ENCODE measurements around the gene AHSA1.

GRCh38 chr14:77438596-77438995 lies 19.3 kb upstream of the AHSA1 start:
- TF ChIP-seq, protein P1, sequence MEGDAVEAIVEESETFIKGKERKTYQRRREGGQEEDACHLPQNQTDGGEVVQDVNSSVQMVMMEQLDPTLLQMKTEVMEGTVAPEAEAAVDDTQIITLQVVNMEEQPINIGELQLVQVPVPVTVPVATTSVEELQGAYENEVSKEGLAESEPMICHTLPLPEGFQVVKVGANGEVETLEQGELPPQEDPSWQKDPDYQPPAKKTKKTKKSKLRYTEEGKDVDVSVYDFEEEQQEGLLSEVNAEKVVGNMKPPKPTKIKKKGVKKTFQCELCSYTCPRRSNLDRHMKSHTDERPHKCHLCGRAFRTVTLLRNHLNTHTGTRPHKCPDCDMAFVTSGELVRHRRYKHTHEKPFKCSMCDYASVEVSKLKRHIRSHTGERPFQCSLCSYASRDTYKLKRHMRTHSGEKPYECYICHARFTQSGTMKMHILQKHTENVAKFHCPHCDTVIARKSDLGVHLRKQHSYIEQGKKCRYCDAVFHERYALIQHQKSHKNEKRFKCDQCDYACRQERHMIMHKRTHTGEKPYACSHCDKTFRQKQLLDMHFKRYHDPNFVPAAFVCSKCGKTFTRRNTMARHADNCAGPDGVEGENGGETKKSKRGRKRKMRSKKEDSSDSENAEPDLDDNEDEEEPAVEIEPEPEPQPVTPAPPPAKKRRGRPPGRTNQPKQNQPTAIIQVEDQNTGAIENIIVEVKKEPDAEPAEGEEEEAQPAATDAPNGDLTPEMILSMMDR (IDR thresholded peaks at IDR 0.05): no peak
- no peak for TF ChIP-seq EZH2 (IDR thresholded peaks at IDR 0.05; ENCODE audit: borderline replicate concordance, insufficient read depth, low read depth, low read length, poor library complexity, severe bottlenecking)

Measured in B cell (primary cell).